Kidney (tissue), 14 donors: ENCODE data around the gene ZNF148. TPM values are rescaled to one million over a fixed set of nuclear protein-coding genes. Genes with fewer than 3 reads are reported as not detected.
"Not testable (repeated sequence)": the region's sequence is repeated elsewhere in the genome, so short reads cannot be mapped to it uniquely, and the experiment has no call there.

Experiments used
- DNase-seq, 5 donors: peaks; one replicate each; pipeline ENCODE4 v3.0.0-alpha.2; 2013 to 2020
- FAIRE-seq: peaks from 2 replicates; lab custom pipeline; 2012; peaks lifted over from hg19 to GRCh38; lab: Jason Lieb, UNC
- H3K27ac ChIP-seq, 2 donors: one replicate each; pipeline ENCODE4 v1.7.0; 2013; ENCODE audit warnings: low read depth in 2 of 2, low read length in 2 of 2, inconsistent platforms in 1 of 2
- H3K27me3 ChIP-seq: one replicate; pipeline ENCODE4 v1.7.1; 2013; ENCODE audit warnings: low read length, inconsistent platforms; ENCODE audit not compliant: control insufficient read depth, insufficient read depth
- H3K36me3 ChIP-seq, 3 donors: one replicate each; pipeline versions ENCODE4 v1.7.0 to v1.7.1; 2013; ENCODE audit warnings: low read length in 3 of 3, control low read depth in 1 of 3, inconsistent platforms in 1 of 3; ENCODE audit not compliant: insufficient read depth in 3 of 3, control insufficient read depth in 2 of 3
- H3K4me1 ChIP-seq, 3 donors: one replicate each; pipeline versions ENCODE4 v1.7.0 to v1.7.1; 2013; ENCODE audit warnings: low read length in 3 of 3, inconsistent platforms in 1 of 3, low read depth in 1 of 3; ENCODE audit not compliant: control insufficient read depth in 2 of 3, insufficient read depth in 2 of 3
- H3K4me3 ChIP-seq, 3 donors: one replicate each; pipeline versions ENCODE4 v1.7.0 to v1.8.1; 2013; ENCODE audit warnings: low read length in 3 of 3, control low read depth in 1 of 3, inconsistent platforms in 1 of 3
- H3K9ac ChIP-seq, 3 donors: one replicate each; pipeline versions ENCODE4 v1.7.0 to v1.7.1; 2013; ENCODE audit warnings: low read length in 3 of 3, control low read depth in 1 of 3, inconsistent platforms in 1 of 3
- H3K9me3 ChIP-seq, 3 donors: one replicate each; pipeline versions ENCODE4 v1.7.0 to v1.7.1; 2013; ENCODE audit warnings: low read length in 3 of 3, control low read depth in 1 of 3, inconsistent platforms in 1 of 3; ENCODE audit not compliant: control insufficient read depth in 2 of 3, insufficient read depth in 1 of 3
- intact Hi-C: fragments of 100-400 bp; cut with DNase I; formaldehyde crosslinking; loops from one replicate; pipeline ENCODE4 v1.11.1; 2022
- polyA plus RNA-seq: library from polyadenylated mRNA; stranded (reverse); fragments of 350-450 nt; fragmentation: Illumina TruSeq; extraction: RNeasy Lipid Tissue Mini Kit (QIAGEN cat#74804); gene quantifications from one replicate; pipeline ENCODE4 v1.2.3, GENCODE V29; 2014; ENCODE audit warnings: low read depth, low replicate concordance; ENCODE audit not compliant: insufficient read depth
- total RNA-seq: library from RNA; stranded (reverse); fragmentation: NEBNext Ultra II Directional; extraction: Animal tissue kit (Norgen Biotek cat#: 25700); gene quantifications from one replicate; pipeline ENCODE4 v1.2.1, GENCODE V29; 2021
- TF ChIP-seq, protein P1 (sequence below): IDR thresholded peaks from 3 replicates; pipeline ENCODE4 v1.5.1; 2012; ENCODE audit warnings: mild to moderate bottlenecking, moderate library complexity, borderline replicate concordance; ENCODE audit not compliant: insufficient read depth; ENCODE audit errors: extremely low read depth
- donor health status: control.
- donor health status: control.
- donor health status: control.
- donor health status: control.
- donor health status: control.
- donor health status: DM: yes; HTN: yes; CAD: no.
- donor health status: Normal renal cell carcinoma (clear cell type).

The ZNF148 gene
- total and polyA plus RNA-seq, 2 donors from 2014 or later = 5.4 to 74.4 TPM

DNA sequence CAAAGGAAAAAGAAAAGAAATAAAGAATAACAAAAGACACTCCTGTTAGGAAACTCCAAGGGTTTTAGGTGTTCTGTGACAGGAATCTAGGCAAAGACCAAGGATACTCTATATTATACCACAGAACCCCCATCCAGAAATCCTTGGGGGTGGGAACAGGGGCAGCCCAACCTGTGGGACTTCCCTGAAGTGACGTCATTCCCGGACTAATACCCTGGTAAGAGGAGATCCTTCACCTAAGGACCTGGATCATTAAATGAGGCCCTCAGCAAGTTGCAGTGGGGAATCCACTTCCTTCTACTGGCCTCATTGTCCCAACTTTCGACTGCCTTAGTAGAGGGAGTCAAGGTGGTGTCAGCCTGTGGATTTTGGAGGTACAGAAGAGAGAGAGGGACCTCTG is 41.1 kb upstream of the ZNF148 start:
- TF ChIP-seq, protein P1, sequence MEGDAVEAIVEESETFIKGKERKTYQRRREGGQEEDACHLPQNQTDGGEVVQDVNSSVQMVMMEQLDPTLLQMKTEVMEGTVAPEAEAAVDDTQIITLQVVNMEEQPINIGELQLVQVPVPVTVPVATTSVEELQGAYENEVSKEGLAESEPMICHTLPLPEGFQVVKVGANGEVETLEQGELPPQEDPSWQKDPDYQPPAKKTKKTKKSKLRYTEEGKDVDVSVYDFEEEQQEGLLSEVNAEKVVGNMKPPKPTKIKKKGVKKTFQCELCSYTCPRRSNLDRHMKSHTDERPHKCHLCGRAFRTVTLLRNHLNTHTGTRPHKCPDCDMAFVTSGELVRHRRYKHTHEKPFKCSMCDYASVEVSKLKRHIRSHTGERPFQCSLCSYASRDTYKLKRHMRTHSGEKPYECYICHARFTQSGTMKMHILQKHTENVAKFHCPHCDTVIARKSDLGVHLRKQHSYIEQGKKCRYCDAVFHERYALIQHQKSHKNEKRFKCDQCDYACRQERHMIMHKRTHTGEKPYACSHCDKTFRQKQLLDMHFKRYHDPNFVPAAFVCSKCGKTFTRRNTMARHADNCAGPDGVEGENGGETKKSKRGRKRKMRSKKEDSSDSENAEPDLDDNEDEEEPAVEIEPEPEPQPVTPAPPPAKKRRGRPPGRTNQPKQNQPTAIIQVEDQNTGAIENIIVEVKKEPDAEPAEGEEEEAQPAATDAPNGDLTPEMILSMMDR = no peak
- Histone ChIP-seq H3K4me1 (no peaks in the 10 kb centered on the region), H3K36me3 (no peaks in the 10 kb centered on the region), H3K27ac (no peak overlapping the region), H3K4me3 (no peak overlapping the region), H3K27me3 (no peaks in the 10 kb centered on the region), H3K9ac (no peak overlapping the region), H3K9me3 (no peaks in the 10 kb centered on the region)
- FAIRE-seq (no peak), DNase-seq (no peak)
- intact Hi-C loops = no loop called here

DNA sequence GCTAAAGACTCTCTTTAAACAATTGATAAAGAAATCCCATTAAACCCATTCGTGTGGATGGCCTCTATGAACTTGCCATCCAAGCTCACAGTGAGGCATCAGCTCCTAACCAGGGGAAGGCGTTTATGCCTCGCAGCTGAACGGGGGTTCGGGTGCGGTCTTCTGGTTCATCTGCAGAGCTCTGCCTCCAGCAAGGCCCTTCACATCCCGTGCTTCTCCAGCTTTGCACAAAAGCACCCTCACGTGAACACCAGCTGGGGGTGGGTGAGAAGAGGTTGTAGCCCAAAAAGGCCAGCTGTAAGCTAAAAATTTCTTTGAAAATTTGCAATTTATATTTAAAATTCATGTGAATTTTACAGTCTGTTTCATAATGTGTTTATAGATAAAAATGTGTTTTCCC is 39.5 kb upstream of the ZNF148 start:
- no peaks in the 10 kb centered on the region for H3K9me3 ChIP-seq
- H3K36me3 ChIP-seq = no peaks in the 10 kb centered on the region
- DNase-seq = no peak
- H3K4me3 ChIP-seq = no peak overlapping the region
- H3K4me1 ChIP-seq = no peaks in the 10 kb centered on the region
- H3K27ac ChIP-seq = no peak overlapping the region
- no peak overlapping the region for H3K9ac ChIP-seq
- no peaks in the 10 kb centered on the region for H3K27me3 ChIP-seq
- FAIRE-seq = no peak
- intact Hi-C loops = no loop called here
- TF ChIP-seq, protein P1 = no peak

DNA sequence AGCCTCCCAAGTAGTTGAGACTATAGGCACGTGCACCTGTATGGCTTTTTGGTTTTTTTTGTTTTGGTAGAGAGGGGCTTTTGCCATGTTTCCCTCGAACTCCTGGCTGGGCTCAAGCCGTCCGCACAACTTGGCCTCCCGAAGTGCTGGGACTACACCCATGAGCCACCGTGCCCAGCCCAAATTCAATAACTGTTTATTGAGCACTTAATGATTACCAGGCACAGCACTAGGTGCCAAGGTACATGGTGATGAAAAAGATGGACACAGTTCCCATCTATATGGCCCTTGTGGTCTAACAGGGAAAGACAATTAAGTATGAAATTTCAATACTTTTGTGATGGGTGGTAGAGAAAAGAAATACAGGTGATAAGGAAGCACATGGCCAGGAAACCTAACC is 35.8 kb upstream of the ZNF148 start:
- DNase-seq = no peak
- H3K36me3 ChIP-seq = no peaks in the 10 kb centered on the region
- no peaks in the 10 kb centered on the region for H3K4me1 ChIP-seq
- H3K27ac ChIP-seq = no peak overlapping the region
- no peaks in the 10 kb centered on the region for H3K9me3 ChIP-seq
- H3K9ac ChIP-seq = no peak overlapping the region
- intact Hi-C loops = no loop called here
- H3K4me3 ChIP-seq = no peak overlapping the region
- H3K27me3 ChIP-seq = no peaks in the 10 kb centered on the region
- FAIRE-seq = no peak
- TF ChIP-seq, protein P1 = no peak

DNA sequence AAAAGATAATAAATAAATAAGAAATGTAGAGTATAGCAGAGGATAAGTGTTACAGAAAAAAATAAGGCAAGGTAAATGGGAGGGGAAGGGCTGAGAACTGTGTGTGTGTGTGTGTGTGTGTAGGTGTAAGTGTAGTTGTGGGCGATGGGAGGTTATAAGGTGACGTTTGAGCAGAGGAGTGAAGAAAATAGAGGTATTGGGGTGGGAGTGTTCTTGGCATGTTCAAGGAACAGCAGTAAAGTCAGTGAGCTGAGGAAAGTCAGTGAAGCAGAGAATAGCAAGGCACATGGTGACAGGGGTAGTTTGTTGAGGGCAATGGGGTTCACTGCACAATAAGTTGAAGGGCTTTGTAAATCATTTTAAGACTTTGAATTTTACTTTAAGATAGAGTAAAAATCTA is 30.9 kb upstream of the ZNF148 start:
- no peak overlapping the region for H3K27ac ChIP-seq
- H3K9ac ChIP-seq = no peak overlapping the region
- intact Hi-C loops = no loop called here
- DNase-seq = peak in 4 of 5 donors; percentile 16 to 71 (median 48)
- no peak for FAIRE-seq
- no peaks in the 10 kb centered on the region for H3K27me3 ChIP-seq
- TF ChIP-seq, protein P1 = no peak
- no peak overlapping the region for H3K4me3 ChIP-seq
- H3K4me1 ChIP-seq = no peaks in the 10 kb centered on the region
- no peaks in the 10 kb centered on the region for H3K9me3 ChIP-seq
- H3K36me3 ChIP-seq = no peaks in the 10 kb centered on the region

DNA sequence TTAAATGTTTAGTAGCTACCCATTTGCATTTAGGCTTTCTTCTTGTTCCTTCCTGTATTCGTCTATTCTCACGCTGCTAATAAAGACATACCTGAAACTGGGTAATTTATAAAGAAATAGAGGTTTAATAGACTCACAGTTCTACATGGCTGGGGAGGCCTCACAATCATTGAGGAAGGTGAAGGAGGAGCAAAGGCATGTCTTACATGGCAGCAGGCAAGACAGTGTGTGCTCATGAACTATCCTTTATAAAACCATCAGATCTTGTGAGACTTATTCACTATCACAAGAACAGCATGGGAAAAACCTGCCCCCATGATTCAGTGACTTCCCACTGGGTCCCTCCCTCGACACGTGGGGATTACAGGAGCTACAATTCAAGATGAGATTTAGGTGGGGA is 30.4 kb upstream of the ZNF148 start:
- H3K9me3 ChIP-seq, H3K27ac ChIP-seq, H3K4me1 ChIP-seq, FAIRE-seq, H3K9ac ChIP-seq, H3K4me3 ChIP-seq, H3K27me3 ChIP-seq, DNase-seq, H3K36me3 ChIP-seq, intact Hi-C loops: not testable (repeated sequence)
